ENCODE data around the gene PCDHGB1.
"Not testable (repeated sequence)": the region's sequence is repeated elsewhere in the genome, so short reads cannot be mapped to it uniquely, and the experiment has no call there.

- TF ChIP-seq CTCF (IDR thresholded peaks at IDR 0.05); ZFX (IDR thresholded peaks at IDR 0.05; ENCODE audit: borderline replicate concordance): not testable (repeated sequence)
These were observed 9.0 kb upstream of the PCDHGB1 start for GRCh38 chr5:141340781-141341354.
